GM23338 (cell line): ENCODE measurements around the gene APOL2. TPM values are rescaled to one million over a fixed set of nuclear protein-coding genes. Genes with fewer than 3 reads are reported as not detected.

Source experiments
- ATAC-seq: fragments of 200-7000 bp; cut with Tn5 transposase; 3 replicates; pipeline ENCODE4 v1.9.1; 2020
- DNase-seq: peaks from one replicate; pipeline ENCODE4 v3.0.0-alpha.2; 2015; ENCODE audit warnings: low spot score
- H2AFZ ChIP-seq: fragments of 200-600 bp; sonication (generic); 2 replicates; pipeline ENCODE4 v1.8.0; 2016; ENCODE audit warnings: antibody characterized with exemption, mild to moderate bottlenecking, moderate library complexity
- H3F3A ChIP-seq: fragments of 200-600 bp; sonication (generic); replicated peaks from 2 replicates; pipeline ENCODE4 v1.8.0; 2017; ENCODE audit warnings: antibody characterized with exemption, mixed run types, low read depth
- H3K27ac ChIP-seq: fragments of 200-600 bp; sonication (generic); 2 replicates; pipeline ENCODE4 v1.6.1; 2016; ENCODE audit warnings: low read depth
- H3K27me3 ChIP-seq: fragments of 200-600 bp; sonication (generic); 2 replicates; pipeline ENCODE4 v1.8.0; 2016; ENCODE audit warnings: mild to moderate bottlenecking, mixed run types, moderate library complexity; ENCODE audit not compliant: insufficient read depth
- H3K36me3 ChIP-seq: fragments of 200-600 bp; sonication (generic); 2 replicates; pipeline ENCODE4 v1.8.0; 2016; ENCODE audit warnings: mild to moderate bottlenecking; ENCODE audit not compliant: insufficient read depth
- H3K4me1 ChIP-seq: fragments of 200-600 bp; sonication (generic); 2 replicates; pipeline ENCODE4 v1.8.0; 2016; ENCODE audit warnings: mild to moderate bottlenecking, moderate library complexity; ENCODE audit not compliant: insufficient read depth
- H3K4me2 ChIP-seq: fragments of 200-600 bp; sonication (generic); 2 replicates; pipeline ENCODE4 v1.7.1; 2017; ENCODE audit warnings: mixed run types
- H3K4me3 ChIP-seq: fragments of 200-600 bp; sonication (generic); 2 replicates; pipeline ENCODE4 v1.6.1; 2016; ENCODE audit warnings: mixed run types
- H3K79me2 ChIP-seq: fragments of 200-600 bp; sonication (generic); replicated peaks from 2 replicates; pipeline ENCODE4 v1.8.0; 2017; ENCODE audit warnings: mild to moderate bottlenecking; ENCODE audit not compliant: insufficient read depth
- H3K9me2 ChIP-seq: fragments of 200-600 bp; sonication (generic); 2 replicates; pipeline ENCODE4 v1.8.0; 2017; ENCODE audit not compliant: insufficient read depth
- H4K20me1 ChIP-seq: fragments of 200-600 bp; sonication (generic); replicated peaks from 2 replicates; pipeline ENCODE4 v1.8.0; 2017; ENCODE audit warnings: mild to moderate bottlenecking; ENCODE audit not compliant: insufficient read depth
- H3K27ac Mint-ChIP-seq: 2 replicates; pipeline ENCODE4 v1.8.0; 2020; ENCODE audit warnings: inconsistent platforms, mild to moderate bottlenecking, moderate library complexity, mixed read lengths
- H3K27me3 Mint-ChIP-seq: 3 replicates; pipeline ENCODE4 v1.8.0; 2022; ENCODE audit warnings: low read depth, mild to moderate bottlenecking, moderate library complexity, mixed read lengths, inconsistent platforms; ENCODE audit not compliant: insufficient read depth, poor library complexity
- H3K36me3 Mint-ChIP-seq: 3 replicates; pipeline ENCODE4 v1.8.0; 2021; ENCODE audit warnings: low read depth, mild to moderate bottlenecking, inconsistent platforms, moderate library complexity, mixed read lengths
- H3K4me1 Mint-ChIP-seq: 3 replicates; pipeline ENCODE4 v1.8.0; 2020; ENCODE audit warnings: mild to moderate bottlenecking, inconsistent platforms, mixed read lengths
- H3K4me3 Mint-ChIP-seq: 3 replicates; pipeline ENCODE4 v1.8.0; 2021; ENCODE audit warnings: moderate library complexity, mild to moderate bottlenecking, inconsistent platforms, mixed read lengths
- H3K9me3 Mint-ChIP-seq: 3 replicates; pipeline ENCODE4 v1.8.0; 2020; ENCODE audit warnings: moderate library complexity, mild to moderate bottlenecking, inconsistent platforms, mixed read lengths
- EZH2phosphoT487 ChIP-seq: fragments of 200-600 bp; sonication (generic); IDR thresholded peaks from one replicate; pipeline ENCODE4 v1.8.1; 2018; ENCODE audit warnings: antibody characterized with exemption; ENCODE audit not compliant: unreplicated experiment
- STAT1 ChIP-seq: IDR thresholded peaks from one replicate; pipeline ENCODE4 v1.6.1; 2016; ENCODE audit warnings: antibody characterized with exemption; ENCODE audit not compliant: unreplicated experiment
- ZNF114 ChIP-seq: fragments of 250-450 bp; sonication (Bioruptor Pico); IDR thresholded peaks from 2 replicates; pipeline ENCODE4 v1.5.0; 2020; ENCODE audit warnings: mild to moderate bottlenecking, moderate library complexity
- polyA plus RNA-seq: library from polyadenylated mRNA; unstranded; fragments of >200 nt; fragmentation: Nextera tagmentation; extraction: Ambion mirVana; gene quantifications from 2 replicates; pipeline ENCODE4 v1.2.1, GENCODE V29; 2016
- total RNA-seq: library from RNA; depleted of rRNA; stranded (reverse); fragments of >200 nt; shearing (Covaris generic); gene quantifications from 2 replicates; pipeline ENCODE4 v1.2.3, GENCODE V29; 2014
- TF ChIP-seq, protein P1 (sequence below): IDR thresholded peaks from one replicate; pipeline ENCODE4 v1.6.1; 2018; ENCODE audit warnings: antibody characterized with exemption; ENCODE audit not compliant: unreplicated experiment

APOL2 gene
- total and polyA plus RNA-seq, 2 experiments from 2014 or later, result 5.5 to 10.4 TPM

DNA sequence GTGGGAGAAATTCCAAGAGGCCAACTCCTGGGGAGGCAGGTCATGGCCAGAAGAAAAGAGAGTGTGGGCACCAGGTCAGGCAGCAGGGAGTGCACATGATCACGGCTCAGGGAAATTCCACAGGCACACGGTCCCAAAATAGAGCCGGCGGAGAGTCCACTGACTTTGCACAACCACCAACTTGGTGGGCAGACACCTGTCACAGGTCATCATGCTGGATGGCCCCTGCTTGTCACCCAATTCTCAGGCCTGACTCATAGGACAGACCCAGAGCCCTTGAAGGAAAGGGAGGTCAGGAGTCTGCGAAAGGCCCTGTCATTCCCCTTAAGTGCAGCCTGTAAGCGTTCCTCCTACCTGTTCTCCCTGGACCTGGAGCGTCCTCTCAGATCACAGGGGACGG is 15.8 kb downstream of the APOL2 start:
- no peaks in the 10 kb centered on the region for H3K27me3 ChIP-seq
- Mint-ChIP-seq H3K4me1 (peaks cover 5% of the 10 kb centered on the region; the same call in 2 of the 3 replicates), H3K4me3 (no peak overlapping the region), H3K27me3 (peaks cover 10% of the 10 kb centered on the region), H3K9me3 (no peaks in the 10 kb centered on the region; the same call in 2 of the 3 replicates), H3K36me3 (peaks cover 22% of the 10 kb centered on the region), H3K27ac (no peak overlapping the region)
- H4K20me1 ChIP-seq, result no peaks in the 10 kb centered on the region
- DNase-seq (no peak), ATAC-seq (no peak)
- no peak overlapping the region for H3K4me3 ChIP-seq
- no peaks in the 10 kb centered on the region for H3F3A ChIP-seq
- H2AFZ ChIP-seq, result no peak overlapping the region
- H3K27ac ChIP-seq, result no peak overlapping the region
- no peaks in the 10 kb centered on the region for H3K36me3 ChIP-seq
- no peak overlapping the region for H3K4me2 ChIP-seq
- H3K9me2 ChIP-seq, result no peaks in the 10 kb centered on the region
- no peaks in the 10 kb centered on the region for H3K79me2 ChIP-seq
- TF ChIP-seq STAT1, result no peak
- H3K4me1 ChIP-seq, result peaks cover 3% of the 10 kb centered on the region; the same call in 1 of the 2 replicates

DNA sequence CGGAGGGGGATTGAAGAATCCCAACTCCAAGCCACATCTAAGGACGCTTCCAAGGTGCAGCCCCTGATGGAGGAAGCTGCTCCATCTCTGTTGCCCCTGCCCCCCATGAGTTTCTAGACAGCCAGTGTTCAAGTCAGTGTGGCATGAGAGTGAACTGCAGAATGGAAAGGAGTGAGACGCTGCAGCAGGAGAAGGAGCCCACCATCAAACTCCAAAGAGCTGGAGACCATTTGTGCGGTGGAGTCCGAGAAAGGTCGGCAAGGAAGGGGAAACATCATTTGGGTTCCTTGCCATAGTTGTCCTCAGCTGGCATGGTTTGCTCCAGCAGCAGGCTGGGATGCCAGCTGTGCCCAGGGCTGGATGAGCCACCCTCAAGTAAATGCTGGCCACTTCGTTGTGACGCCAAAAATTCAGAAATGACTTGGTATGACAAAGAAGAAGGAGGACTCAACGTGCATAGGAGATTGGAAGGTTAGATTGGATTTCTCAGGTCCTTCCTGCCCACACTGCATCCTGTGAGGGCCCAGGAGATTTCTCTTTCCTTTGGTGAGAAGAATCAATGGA is 16.4 kb downstream of the APOL2 start:
- Histone ChIP-seq H3K9me2 (no peaks in the 10 kb centered on the region), H4K20me1 (no peaks in the 10 kb centered on the region), H2AFZ (no peak overlapping the region), H3K4me1 (peaks cover 3% of the 10 kb centered on the region; the same call in 1 of the 2 replicates), H3K27me3 (no peaks in the 10 kb centered on the region), H3F3A (no peaks in the 10 kb centered on the region), H3K4me3 (no peak overlapping the region), H3K4me2 (no peak overlapping the region), H3K36me3 (no peaks in the 10 kb centered on the region), H3K27ac (no peak overlapping the region), H3K79me2 (no peaks in the 10 kb centered on the region)
- Mint-ChIP-seq H3K27me3 (peaks cover 10% of the 10 kb centered on the region), H3K27ac (no peak overlapping the region), H3K4me1 (peaks cover 5% of the 10 kb centered on the region; the same call in 2 of the 3 replicates), H3K4me3 (no peak overlapping the region), H3K36me3 (peaks cover 18% of the 10 kb centered on the region), H3K9me3 (no peaks in the 10 kb centered on the region; the same call in 2 of the 3 replicates)
- ATAC-seq, result no peak
- no peak for DNase-seq
- TF ChIP-seq EZH2phosphoT487 (no peak), ZNF114 (no peak)
- TF ChIP-seq, protein P1, sequence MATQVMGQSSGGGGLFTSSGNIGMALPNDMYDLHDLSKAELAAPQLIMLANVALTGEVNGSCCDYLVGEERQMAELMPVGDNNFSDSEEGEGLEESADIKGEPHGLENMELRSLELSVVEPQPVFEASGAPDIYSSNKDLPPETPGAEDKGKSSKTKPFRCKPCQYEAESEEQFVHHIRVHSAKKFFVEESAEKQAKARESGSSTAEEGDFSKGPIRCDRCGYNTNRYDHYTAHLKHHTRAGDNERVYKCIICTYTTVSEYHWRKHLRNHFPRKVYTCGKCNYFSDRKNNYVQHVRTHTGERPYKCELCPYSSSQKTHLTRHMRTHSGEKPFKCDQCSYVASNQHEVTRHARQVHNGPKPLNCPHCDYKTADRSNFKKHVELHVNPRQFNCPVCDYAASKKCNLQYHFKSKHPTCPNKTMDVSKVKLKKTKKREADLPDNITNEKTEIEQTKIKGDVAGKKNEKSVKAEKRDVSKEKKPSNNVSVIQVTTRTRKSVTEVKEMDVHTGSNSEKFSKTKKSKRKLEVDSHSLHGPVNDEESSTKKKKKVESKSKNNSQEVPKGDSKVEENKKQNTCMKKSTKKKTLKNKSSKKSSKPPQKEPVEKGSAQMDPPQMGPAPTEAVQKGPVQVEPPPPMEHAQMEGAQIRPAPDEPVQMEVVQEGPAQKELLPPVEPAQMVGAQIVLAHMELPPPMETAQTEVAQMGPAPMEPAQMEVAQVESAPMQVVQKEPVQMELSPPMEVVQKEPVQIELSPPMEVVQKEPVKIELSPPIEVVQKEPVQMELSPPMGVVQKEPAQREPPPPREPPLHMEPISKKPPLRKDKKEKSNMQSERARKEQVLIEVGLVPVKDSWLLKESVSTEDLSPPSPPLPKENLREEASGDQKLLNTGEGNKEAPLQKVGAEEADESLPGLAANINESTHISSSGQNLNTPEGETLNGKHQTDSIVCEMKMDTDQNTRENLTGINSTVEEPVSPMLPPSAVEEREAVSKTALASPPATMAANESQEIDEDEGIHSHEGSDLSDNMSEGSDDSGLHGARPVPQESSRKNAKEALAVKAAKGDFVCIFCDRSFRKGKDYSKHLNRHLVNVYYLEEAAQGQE, result no peak
